ENCODE measurements around the gene LRRD1. TPM values are rescaled to one million over a fixed set of nuclear protein-coding genes. Genes with fewer than 3 reads are reported as not detected.

The LRRD1 gene
- total and polyA plus RNA-seq, 2 donors = 0.05 TPM

DNA sequence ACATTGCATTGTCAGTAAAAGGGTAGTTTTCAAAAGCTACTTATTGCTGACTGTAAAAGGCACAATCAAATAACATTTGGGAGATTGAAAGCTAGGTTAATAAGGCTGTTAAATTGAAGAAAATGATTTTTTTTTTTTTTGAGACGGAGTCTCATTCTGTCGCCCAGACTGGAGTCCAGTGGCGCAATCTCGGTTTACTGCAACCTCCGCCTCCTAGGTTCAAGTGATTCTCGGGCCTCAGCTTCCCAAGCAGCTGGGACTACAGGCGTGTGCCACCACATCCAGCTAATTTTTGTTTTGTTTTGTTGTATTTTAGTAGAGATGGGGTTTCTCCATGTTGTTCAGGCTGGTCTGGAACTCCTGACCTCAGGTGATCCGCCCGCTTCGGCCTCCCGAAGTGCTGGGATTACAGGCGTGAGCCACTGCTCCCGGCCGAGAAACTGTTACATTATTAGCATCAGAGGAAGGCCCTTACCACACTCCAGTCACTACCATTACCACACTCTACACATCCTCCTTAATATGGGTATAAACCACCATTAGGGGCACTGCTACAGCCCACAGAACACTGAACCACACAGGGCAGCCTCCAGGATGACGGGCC is 45.7 kb downstream of the LRRD1 start:
- H3K4me1 ChIP-seq (ENCODE audit: control insufficient read depth in 2 of 2, insufficient read depth in 2 of 2, low read length in 2 of 2) = peaks cover 0 to 7% of the 10 kb centered on the region in 2 donors
- 54% methylated on average over 15 of the region's 15 CpGs for WGBS
- DNase-seq (ENCODE audit: low read depth in 6 of 9, low spot score in 9 of 9) = peak in 1 of 9 donors; percentile 5
- peaks cover 0 to 3% of the 10 kb centered on the region in 2 donors for H3K36me3 ChIP-seq (ENCODE audit: control insufficient read depth in 2 of 2, insufficient read depth in 2 of 2, low read length in 1 of 2)
- H3K27ac ChIP-seq (ENCODE audit: low read depth in 1 of 2, low read length in 1 of 2) = no peak overlapping the region
- peak overlapping the region; percentile 64 to 71 for H3K4me3 ChIP-seq (ENCODE audit: low read length in 2 of 2)
- H3K9me3 ChIP-seq (ENCODE audit: control insufficient read depth in 2 of 2, insufficient read depth in 1 of 2, low read length in 1 of 2) = no peaks in the 10 kb centered on the region
- H3K27me3 ChIP-seq (ENCODE audit: control insufficient read depth in 2 of 2, insufficient read depth in 1 of 2, low read length in 1 of 2) = peaks cover 0 to 2% of the 10 kb centered on the region in 2 donors

DNA sequence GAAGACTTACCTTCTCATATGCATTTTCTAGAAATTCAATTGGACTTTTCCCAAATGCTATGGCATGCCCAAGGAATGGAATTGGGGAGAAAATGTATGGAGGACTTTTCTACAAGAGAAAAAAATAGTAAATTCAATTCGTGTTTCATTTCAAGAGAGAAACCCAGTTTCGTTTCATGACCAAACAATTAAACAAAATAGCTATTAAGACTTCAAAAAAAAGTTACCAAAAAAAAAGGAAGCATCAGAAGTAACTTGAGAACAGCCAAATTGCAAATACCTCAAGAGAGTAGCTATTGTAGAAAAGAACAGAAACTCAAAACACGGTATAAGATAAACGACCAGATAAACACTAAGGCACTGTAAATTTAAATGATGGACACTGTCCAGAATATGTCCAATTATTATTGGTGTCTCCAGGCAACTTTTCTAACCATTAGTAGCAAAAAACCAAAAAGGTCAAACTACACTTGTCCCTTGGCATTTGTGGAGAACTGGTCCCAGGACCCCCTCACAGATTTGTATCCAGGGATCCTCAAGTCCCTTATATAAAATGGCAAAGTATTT is 47.1 kb downstream of the LRRD1 start:
- Histone ChIP-seq H3K27me3 (ENCODE audit: control insufficient read depth in 2 of 2, insufficient read depth in 1 of 2, low read length in 1 of 2) (peaks cover 0 to 2% of the 10 kb centered on the region in 2 donors), H3K4me1 (ENCODE audit: control insufficient read depth in 2 of 2, insufficient read depth in 2 of 2, low read length in 2 of 2) (peaks cover 0 to 7% of the 10 kb centered on the region in 2 donors), H3K9me3 (ENCODE audit: control insufficient read depth in 2 of 2, insufficient read depth in 1 of 2, low read length in 1 of 2) (no peaks in the 10 kb centered on the region), H3K4me3 (ENCODE audit: low read length in 2 of 2) (no peak overlapping the region), H3K36me3 (ENCODE audit: control insufficient read depth in 2 of 2, insufficient read depth in 2 of 2, low read length in 1 of 2) (peaks cover 0 to 7% of the 10 kb centered on the region in 2 donors), H3K27ac (ENCODE audit: low read depth in 1 of 2, low read length in 1 of 2) (no peak overlapping the region)
- no peak for DNase-seq (ENCODE audit: low read depth in 6 of 9, low spot score in 9 of 9)
- 92% methylated on average over 4 of the region's 4 CpGs for WGBS

DNA sequence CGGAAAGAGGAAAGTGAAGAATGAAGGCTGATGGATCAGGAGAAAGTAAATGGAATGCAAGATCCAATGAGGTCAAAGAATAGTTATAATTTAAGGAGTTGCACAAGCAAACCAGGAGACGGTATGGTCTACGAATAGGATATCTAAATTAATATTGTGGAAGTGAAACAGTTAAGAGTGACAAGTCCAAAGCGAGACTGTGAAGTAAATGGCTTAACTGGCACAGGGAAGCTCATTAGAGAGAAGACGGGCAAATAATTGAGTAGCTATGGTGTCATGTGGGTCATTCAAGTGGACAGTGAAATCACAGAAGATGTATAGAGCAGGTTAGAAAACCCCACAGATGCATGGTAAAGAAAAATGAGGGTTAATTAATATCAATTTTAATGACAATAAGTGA is 47.8 kb downstream of the LRRD1 start:
- no peak for DNase-seq (ENCODE audit: low read depth in 6 of 9, low spot score in 9 of 9)
- Histone ChIP-seq H3K27ac (ENCODE audit: low read depth in 1 of 2, low read length in 1 of 2) (no peak overlapping the region), H3K4me3 (ENCODE audit: low read length in 2 of 2) (no peak overlapping the region), H3K9me3 (ENCODE audit: control insufficient read depth in 2 of 2, insufficient read depth in 1 of 2, low read length in 1 of 2) (no peaks in the 10 kb centered on the region), H3K36me3 (ENCODE audit: control insufficient read depth in 2 of 2, insufficient read depth in 2 of 2, low read length in 1 of 2) (peaks cover 0 to 7% of the 10 kb centered on the region in 2 donors), H3K27me3 (ENCODE audit: control insufficient read depth in 2 of 2, insufficient read depth in 1 of 2, low read length in 1 of 2) (peaks cover 0 to 2% of the 10 kb centered on the region in 2 donors), H3K4me1 (ENCODE audit: control insufficient read depth in 2 of 2, insufficient read depth in 2 of 2, low read length in 2 of 2) (peaks cover 0 to 7% of the 10 kb centered on the region in 2 donors)
- WGBS = 96% methylated on average over 5 of the region's 5 CpGs

DNA sequence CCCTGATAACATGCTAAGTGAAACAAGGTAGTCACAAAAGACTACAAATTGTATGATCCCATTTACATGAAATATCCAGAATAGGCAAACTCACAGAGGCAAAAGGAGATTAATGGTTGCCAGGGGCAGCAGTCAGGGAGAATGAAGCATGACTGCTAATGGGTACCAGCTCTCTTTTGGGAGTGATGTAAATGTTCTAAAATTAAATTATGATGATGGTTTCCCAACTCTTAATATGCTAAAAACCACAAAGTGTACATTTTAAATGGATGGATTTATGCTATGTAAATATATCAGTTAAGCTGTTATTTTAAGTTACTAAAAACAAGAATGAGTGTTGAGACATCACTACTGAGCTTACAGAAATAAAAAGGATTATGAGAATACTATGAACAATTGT is 57.3 kb downstream of the LRRD1 start:
- H3K4me1 ChIP-seq (ENCODE audit: control insufficient read depth in 2 of 2, insufficient read depth in 2 of 2, low read length in 2 of 2) = no peaks in the 10 kb centered on the region

DNA sequence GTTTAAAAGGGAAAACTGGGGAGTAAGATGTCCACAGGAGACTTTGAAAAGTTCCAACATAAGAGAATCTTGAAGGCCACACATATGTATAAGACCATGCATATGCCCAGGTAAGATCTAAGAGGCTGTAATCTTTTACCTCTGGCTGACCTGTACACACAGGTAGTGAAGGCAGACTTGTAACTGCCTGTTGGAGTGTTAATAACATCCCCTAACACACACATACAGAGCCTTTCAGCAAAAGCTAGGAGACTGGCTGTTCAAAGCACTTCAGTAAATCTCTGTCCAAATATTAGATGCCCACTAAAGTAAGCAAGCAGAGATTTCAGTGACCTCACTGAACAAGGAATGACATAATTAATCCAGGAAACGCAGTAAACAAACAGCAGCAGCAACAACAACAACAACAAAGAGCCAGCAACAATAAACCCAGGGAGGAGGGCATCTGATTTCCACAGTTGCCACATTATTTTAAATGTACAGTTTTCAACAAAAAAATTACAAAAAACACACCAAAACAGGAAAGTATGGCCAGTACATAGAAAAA is 59.7 kb downstream of the LRRD1 start:
- no peak for DNase-seq (ENCODE audit: low read depth in 6 of 9, low spot score in 9 of 9)
- H3K9me3 ChIP-seq (ENCODE audit: control insufficient read depth in 2 of 2, insufficient read depth in 1 of 2, low read length in 1 of 2) = no peaks in the 10 kb centered on the region
- H3K27me3 ChIP-seq (ENCODE audit: control insufficient read depth in 2 of 2, insufficient read depth in 1 of 2, low read length in 1 of 2) = no peaks in the 10 kb centered on the region
- no peak overlapping the region for H3K27ac ChIP-seq (ENCODE audit: low read depth in 1 of 2, low read length in 1 of 2)
- 94% methylated on average over 1 of the region's 1 CpG for WGBS
- H3K4me1 ChIP-seq (ENCODE audit: control insufficient read depth in 2 of 2, insufficient read depth in 2 of 2, low read length in 2 of 2) = no peaks in the 10 kb centered on the region
- no peak overlapping the region for H3K4me3 ChIP-seq (ENCODE audit: low read length in 2 of 2)
- H3K36me3 ChIP-seq (ENCODE audit: control insufficient read depth in 2 of 2, insufficient read depth in 2 of 2, low read length in 1 of 2) = peaks cover 0 to 15% of the 10 kb centered on the region in 2 donors

More for the DNA sequence above, 57.3 kb downstream of the LRRD1 start:
- no peak for DNase-seq (ENCODE audit: low read depth in 6 of 9, low spot score in 9 of 9)
- Histone ChIP-seq H3K27ac (ENCODE audit: low read depth in 1 of 2, low read length in 1 of 2) (no peak overlapping the region), H3K27me3 (ENCODE audit: control insufficient read depth in 2 of 2, insufficient read depth in 1 of 2, low read length in 1 of 2) (no peaks in the 10 kb centered on the region), H3K9me3 (ENCODE audit: control insufficient read depth in 2 of 2, insufficient read depth in 1 of 2, low read length in 1 of 2) (no peaks in the 10 kb centered on the region), H3K36me3 (ENCODE audit: control insufficient read depth in 2 of 2, insufficient read depth in 2 of 2, low read length in 1 of 2) (peaks cover 0 to 15% of the 10 kb centered on the region in 2 donors), H3K4me3 (ENCODE audit: low read length in 2 of 2) (no peak overlapping the region)

DNA sequence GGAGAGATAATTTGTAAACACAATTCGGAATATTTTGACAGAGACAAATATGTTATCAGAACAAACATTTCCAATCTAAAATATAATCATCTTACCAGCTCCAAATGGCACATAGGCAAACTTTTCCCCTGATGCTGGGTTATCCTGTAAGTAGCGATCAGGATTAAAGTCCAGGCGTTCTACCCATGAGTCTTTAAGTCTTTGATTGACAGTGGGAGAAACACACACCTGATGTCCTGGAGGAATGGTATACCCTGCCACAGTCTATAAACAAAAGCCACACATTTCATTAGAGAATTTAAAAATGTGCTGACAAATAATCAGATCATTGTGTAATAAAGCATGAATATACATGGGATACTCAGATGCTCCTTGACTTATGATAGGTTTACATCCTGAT is 62.0 kb downstream of the LRRD1 start:
- over 99% methylated on average over 3 of the region's 3 CpGs for WGBS

DNA sequence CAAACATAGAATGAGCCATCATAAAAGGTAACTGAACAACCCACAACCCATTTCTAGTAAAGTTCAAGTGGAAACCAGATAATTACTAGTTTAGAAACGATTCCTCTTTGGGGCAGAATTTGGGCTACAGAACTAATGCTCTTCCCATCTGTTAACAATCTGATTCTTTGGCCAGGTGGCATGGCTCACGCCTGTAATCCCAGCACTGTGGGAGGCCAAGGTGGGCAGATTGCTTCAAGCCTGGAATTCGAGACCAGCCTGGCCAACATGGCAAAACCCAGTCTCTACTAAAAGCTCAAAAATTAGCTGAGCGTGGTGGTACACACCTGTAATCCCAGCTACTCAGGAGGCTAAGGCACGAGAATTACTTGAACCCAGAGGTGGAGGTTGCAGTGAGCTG is 63.1 kb downstream of the LRRD1 start:
- no peak overlapping the region for H3K27ac ChIP-seq (ENCODE audit: low read depth in 1 of 2, low read length in 1 of 2)
- WGBS = 97% methylated on average over 5 of the region's 5 CpGs

More for the DNA sequence above, 62.0 kb downstream of the LRRD1 start:
- no peak for DNase-seq (ENCODE audit: low read depth in 6 of 9, low spot score in 9 of 9)
- no peaks in the 10 kb centered on the region for H3K27me3 ChIP-seq (ENCODE audit: control insufficient read depth in 2 of 2, insufficient read depth in 1 of 2, low read length in 1 of 2)
- no peaks in the 10 kb centered on the region for H3K4me1 ChIP-seq (ENCODE audit: control insufficient read depth in 2 of 2, insufficient read depth in 2 of 2, low read length in 2 of 2)
- H3K9me3 ChIP-seq (ENCODE audit: control insufficient read depth in 2 of 2, insufficient read depth in 1 of 2, low read length in 1 of 2) = no peaks in the 10 kb centered on the region
- H3K36me3 ChIP-seq (ENCODE audit: control insufficient read depth in 2 of 2, insufficient read depth in 2 of 2, low read length in 1 of 2) = peaks cover 0 to 12% of the 10 kb centered on the region in 2 donors
- H3K27ac ChIP-seq (ENCODE audit: low read depth in 1 of 2, low read length in 1 of 2) = no peak overlapping the region
- no peak overlapping the region for H3K4me3 ChIP-seq (ENCODE audit: low read length in 2 of 2)

DNA sequence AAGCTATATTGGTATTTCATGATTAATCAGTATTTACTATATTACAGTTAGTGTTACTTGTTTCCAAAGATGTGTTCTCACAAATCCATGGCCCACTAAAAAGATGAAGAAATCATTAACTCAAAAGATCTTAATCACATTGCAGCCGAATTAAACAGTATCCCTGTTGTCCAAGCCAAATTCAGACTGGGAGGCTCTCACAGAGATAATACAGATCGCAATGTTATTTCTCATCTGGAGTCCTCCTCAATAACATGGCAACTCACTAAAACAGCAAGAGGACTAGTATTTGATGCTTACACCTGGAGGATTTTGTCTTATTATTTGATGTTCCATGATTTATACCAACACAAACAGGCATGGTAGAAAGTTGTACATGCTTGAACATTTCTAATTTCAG is 68.1 kb downstream of the LRRD1 start:
- Histone ChIP-seq H3K4me1 (ENCODE audit: control insufficient read depth in 2 of 2, insufficient read depth in 2 of 2, low read length in 2 of 2) (no peaks in the 10 kb centered on the region), H3K27ac (ENCODE audit: low read depth in 1 of 2, low read length in 1 of 2) (no peak overlapping the region), H3K27me3 (ENCODE audit: control insufficient read depth in 2 of 2, insufficient read depth in 1 of 2, low read length in 1 of 2) (no peaks in the 10 kb centered on the region), H3K36me3 (ENCODE audit: control insufficient read depth in 2 of 2, insufficient read depth in 2 of 2, low read length in 1 of 2) (peaks cover 14 to 31% of the 10 kb centered on the region in 2 donors), H3K9me3 (ENCODE audit: control insufficient read depth in 2 of 2, insufficient read depth in 1 of 2, low read length in 1 of 2) (no peaks in the 10 kb centered on the region), H3K4me3 (ENCODE audit: low read length in 2 of 2) (no peak overlapping the region)
- no peak for DNase-seq (ENCODE audit: low read depth in 6 of 9, low spot score in 9 of 9)
- WGBS = 99% methylated on average over 2 of the region's 2 CpGs

More for the DNA sequence above, 63.1 kb downstream of the LRRD1 start:
- no peak for DNase-seq (ENCODE audit: low read depth in 6 of 9, low spot score in 9 of 9)
- Histone ChIP-seq H3K27me3 (ENCODE audit: control insufficient read depth in 2 of 2, insufficient read depth in 1 of 2, low read length in 1 of 2) (no peaks in the 10 kb centered on the region), H3K9me3 (ENCODE audit: control insufficient read depth in 2 of 2, insufficient read depth in 1 of 2, low read length in 1 of 2) (no peaks in the 10 kb centered on the region), H3K4me3 (ENCODE audit: low read length in 2 of 2) (no peak overlapping the region), H3K36me3 (ENCODE audit: control insufficient read depth in 2 of 2, insufficient read depth in 2 of 2, low read length in 1 of 2) (peaks cover 0 to 10% of the 10 kb centered on the region in 2 donors), H3K4me1 (ENCODE audit: control insufficient read depth in 2 of 2, insufficient read depth in 2 of 2, low read length in 2 of 2) (no peaks in the 10 kb centered on the region)

DNA sequence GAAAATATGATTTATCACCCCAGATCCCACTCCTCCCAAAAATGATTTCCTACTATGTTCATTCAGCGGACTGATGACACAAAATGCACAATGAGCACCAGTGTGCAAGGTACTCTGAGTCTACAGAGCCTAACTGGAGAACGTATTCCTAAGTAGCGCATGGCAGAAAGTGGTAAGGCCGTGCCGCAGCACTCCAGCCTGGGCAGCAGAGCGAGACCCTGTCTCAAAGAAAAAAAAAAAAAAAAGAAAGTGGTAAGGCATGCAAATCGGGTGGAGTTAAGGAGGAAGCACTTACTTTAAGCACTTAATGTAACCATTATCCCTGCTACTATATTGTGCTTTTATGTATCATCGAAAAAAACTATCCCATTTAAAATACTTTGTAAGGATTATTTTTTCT is 70.1 kb downstream of the LRRD1 start:
- 97% methylated on average over 8 of the region's 8 CpGs for WGBS
- H3K9me3 ChIP-seq (ENCODE audit: control insufficient read depth in 2 of 2, insufficient read depth in 1 of 2, low read length in 1 of 2) = no peaks in the 10 kb centered on the region
- H3K27me3 ChIP-seq (ENCODE audit: control insufficient read depth in 2 of 2, insufficient read depth in 1 of 2, low read length in 1 of 2) = no peaks in the 10 kb centered on the region
- no peak overlapping the region for H3K4me3 ChIP-seq (ENCODE audit: low read length in 2 of 2)
- H3K4me1 ChIP-seq (ENCODE audit: control insufficient read depth in 2 of 2, insufficient read depth in 2 of 2, low read length in 2 of 2) = no peaks in the 10 kb centered on the region
- no peak overlapping the region for H3K27ac ChIP-seq (ENCODE audit: low read depth in 1 of 2, low read length in 1 of 2)
- no peak for DNase-seq (ENCODE audit: low read depth in 6 of 9, low spot score in 9 of 9)
- H3K36me3 ChIP-seq (ENCODE audit: control insufficient read depth in 2 of 2, insufficient read depth in 2 of 2, low read length in 1 of 2) = peaks cover 21 to 40% of the 10 kb centered on the region in 2 donors

All from thymus (tissue), 11 donors.